Measurements from ENCODE around the gene SORBS1. TPM values are rescaled to one million over a fixed set of nuclear protein-coding genes. Genes with fewer than 3 reads are reported as not detected.

Gene SORBS1
- total RNA-seq, 4 donors from 2014 or later = 35.1 to 53.1 (median 43.3) TPM

- intact Hi-C loops (cut with DNase I; ENCODE audit: low total_unique reads) = loop anchor here (2.0 kb wide), 1 partner anchor 171 kb away; no protein-coding TSS in a partner anchor
- TF ChIP-seq CTCF (IDR thresholded peaks at IDR 0.05) (no peak), POLR2A (IDR thresholded peaks at IDR 0.05) (no peak)
- 52 to 65% methylated on average over 4 of the region's 4 CpGs for WGBS, 2 donors
- H3K4me3 ChIP-seq (ENCODE audit: low read depth, poor library complexity, severe bottlenecking) = no peak overlapping the region
- no peak for DNase-seq (ENCODE audit: low spot score in 2 of 2)
Observed at GRCh38 chr10:95429639-95430038, 131.5 kb downstream of the SORBS1 start.

DNA sequence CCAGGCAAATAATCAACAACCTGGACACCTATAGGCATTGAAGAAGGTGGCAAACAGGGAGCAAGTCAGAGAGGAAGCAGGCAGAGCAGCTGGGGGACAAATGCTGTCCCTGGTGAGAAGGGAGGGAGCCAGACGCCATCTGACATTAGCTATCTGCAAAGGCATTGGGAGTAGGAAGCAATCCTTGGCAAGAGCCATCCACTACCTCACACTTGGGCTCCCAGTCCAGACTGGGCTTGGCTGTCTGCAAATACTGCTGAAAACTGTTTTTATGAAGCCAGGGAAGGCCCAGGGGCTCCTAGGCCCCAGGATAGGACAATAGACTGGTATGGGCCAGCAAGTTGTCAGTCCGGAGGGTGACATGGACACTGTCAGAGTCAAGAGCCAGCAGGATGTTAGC is 132.5 kb downstream of the SORBS1 start:
- 55 to 81% methylated on average over 2 of the region's 2 CpGs for WGBS, 2 donors
- intact Hi-C loops (cut with DNase I; ENCODE audit: low total_unique reads) = no loop called here
- H3K4me3 ChIP-seq (ENCODE audit: low read depth, poor library complexity, severe bottlenecking) = no peak overlapping the region
- TF ChIP-seq CTCF (IDR thresholded peaks at IDR 0.05) (no peak), POLR2A (IDR thresholded peaks at IDR 0.05) (no peak)
- no peak for DNase-seq (ENCODE audit: low spot score in 2 of 2)

DNA sequence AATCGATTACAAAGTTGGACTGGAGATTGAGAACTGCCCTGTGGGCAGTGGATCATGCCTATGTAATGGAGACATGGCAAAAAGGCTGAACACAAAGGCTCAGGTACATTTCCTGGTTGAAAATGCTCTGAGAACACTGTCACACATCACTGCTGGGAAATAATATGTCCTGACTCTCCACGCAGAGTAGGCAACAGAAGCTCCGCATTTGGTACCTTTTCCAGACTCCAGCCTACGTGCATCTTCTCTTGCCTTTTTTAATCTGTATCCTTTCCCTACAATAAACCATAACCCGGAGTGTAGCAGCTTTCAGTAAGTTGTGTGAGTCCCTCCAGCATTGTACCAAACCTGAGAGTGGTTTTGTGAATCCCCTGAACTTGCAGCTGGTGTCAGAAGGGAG is 134.7 kb downstream of the SORBS1 start:
- intact Hi-C loops (cut with DNase I; ENCODE audit: low total_unique reads) = no loop called here
- DNase-seq (ENCODE audit: low spot score in 2 of 2) = no peak
- TF ChIP-seq CTCF (IDR thresholded peaks at IDR 0.05) (no peak), POLR2A (IDR thresholded peaks at IDR 0.05) (no peak)
- WGBS, 2 donors = 84 to 85% methylated on average over 5 of the region's 5 CpGs
- no peak overlapping the region for H3K4me3 ChIP-seq (ENCODE audit: low read depth, poor library complexity, severe bottlenecking)

DNA sequence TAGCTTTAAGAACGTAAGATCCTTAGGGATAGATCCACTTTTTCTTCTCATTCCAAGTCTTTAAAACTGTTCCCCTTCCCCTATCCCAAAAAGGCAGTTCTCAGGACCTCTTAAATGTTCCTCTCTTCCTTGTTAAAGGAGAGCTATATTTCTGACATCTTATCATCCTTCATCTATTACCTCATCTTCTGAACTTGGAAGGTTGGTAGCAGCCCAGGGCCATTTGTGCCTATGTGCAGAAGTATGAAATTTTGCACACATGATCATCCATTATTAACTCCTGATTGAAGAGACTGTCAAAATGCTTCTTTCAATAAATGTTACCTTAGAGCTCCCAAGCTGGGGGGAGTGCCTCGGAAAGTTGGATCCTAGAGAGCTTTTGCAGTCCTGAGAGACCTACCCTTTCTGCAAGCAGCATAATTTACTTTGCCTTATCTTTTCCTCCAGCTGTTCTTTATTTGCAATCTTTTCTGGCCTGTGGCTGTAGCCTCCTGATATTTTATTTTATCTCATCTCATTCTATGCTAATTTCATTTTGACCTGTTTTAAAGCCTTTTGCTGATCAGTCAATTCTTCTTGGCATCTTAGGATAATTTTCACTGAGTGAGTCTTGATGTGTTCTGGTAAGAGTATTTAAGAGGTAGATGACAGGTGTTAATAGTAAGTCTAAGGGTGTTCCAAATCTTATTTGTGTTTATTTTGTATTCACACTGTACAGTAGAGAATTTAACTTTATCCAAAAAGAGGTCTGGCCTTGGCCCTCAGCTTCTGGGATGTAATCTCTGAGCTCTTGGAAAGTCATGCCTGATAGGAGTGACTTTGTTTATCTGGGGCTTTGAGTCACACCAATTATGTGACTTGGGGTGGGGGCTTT is 135.3 kb downstream of the SORBS1 start:
- WGBS, 2 donors = 47 to 55% methylated on average over 2 of the region's 2 CpGs
- intact Hi-C loops (cut with DNase I; ENCODE audit: low total_unique reads) = no loop called here
- no peak for DNase-seq (ENCODE audit: low spot score in 2 of 2)

DNA sequence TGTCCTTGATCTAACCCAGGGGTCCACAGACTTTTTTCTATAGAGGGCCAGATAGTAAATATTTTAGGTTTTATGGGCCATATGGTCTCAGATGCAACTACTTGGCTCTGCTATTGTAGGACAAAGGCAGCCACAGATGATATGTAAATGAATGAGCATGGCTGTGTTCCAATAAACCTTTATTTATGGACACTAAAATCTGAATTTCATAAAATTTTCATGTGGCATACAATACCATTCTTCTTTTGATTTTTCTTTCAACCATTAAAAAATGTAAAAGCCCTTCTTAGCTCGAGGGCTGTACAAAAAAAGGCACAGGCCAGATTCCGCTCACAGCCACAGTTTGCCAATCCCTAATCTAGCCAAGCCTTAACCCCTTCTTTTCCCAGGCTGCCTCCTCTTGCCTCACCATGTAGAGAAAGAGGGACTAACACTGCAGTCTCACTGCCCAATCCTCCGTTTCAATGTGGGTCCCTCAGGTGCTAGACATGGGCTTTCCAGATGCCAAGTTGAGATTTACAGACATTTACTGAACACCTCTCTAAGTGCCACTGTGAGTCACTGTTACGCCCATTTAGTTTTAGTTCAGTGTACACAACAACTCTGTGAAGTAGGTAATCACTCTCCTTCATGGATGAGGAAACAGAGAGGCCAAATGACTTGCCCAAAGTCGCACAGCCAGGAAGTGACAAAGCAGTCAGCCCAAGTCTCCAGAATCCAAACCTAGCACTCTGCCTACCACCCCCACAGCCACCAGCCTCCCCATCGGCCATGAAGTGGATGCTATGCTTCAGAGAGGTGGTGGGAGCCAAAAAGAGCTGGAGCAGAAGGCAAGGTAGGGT is 137.8 kb downstream of the SORBS1 start:
- no peak for DNase-seq (ENCODE audit: low spot score in 2 of 2)
- no peak for TF ChIP-seq CTCF (IDR thresholded peaks at IDR 0.05)
- TF ChIP-seq POLR2A (IDR thresholded peaks at IDR 0.05) = no peak
- WGBS, 2 donors = 64 to 66% methylated on average over 6 of the region's 6 CpGs
- no peak overlapping the region for H3K4me3 ChIP-seq (ENCODE audit: low read depth, poor library complexity, severe bottlenecking)
- intact Hi-C loops (cut with DNase I; ENCODE audit: low total_unique reads) = no loop called here

More for the DNA sequence above, 135.3 kb downstream of the SORBS1 start:
- no peak for TF ChIP-seq CTCF (IDR thresholded peaks at IDR 0.05)
- no peak for TF ChIP-seq POLR2A (IDR thresholded peaks at IDR 0.05)
- no peak overlapping the region for H3K4me3 ChIP-seq (ENCODE audit: low read depth, poor library complexity, severe bottlenecking)
